CD1c-positive myeloid dendritic cell (primary cell): Measurements from ENCODE around the gene ISCU.
"Not testable (repeated sequence)": the region's sequence is repeated elsewhere in the genome, so short reads cannot be mapped to it uniquely, and the experiment has no call there.

ENCODE experiments used
- DNase-seq: peaks from one replicate; pipeline ENCODE4 v3.0.0-alpha.2; 2016; ENCODE audit errors: extremely low spot score

ISCU gene

GRCh38 chr12:108570743-108571608 lies 8.6 kb downstream of the ISCU start:
- no peak for DNase-seq

GRCh38 chr12:108571609-108572165 lies 9.3 kb downstream of the ISCU start:
- DNase-seq = no peak

GRCh38 chr12:108572166-108572790 lies 9.9 kb downstream of the ISCU start:
- no peak for DNase-seq

- no peak for DNase-seq
Observed at GRCh38 chr12:108573317-108573716, 10.9 kb downstream of the ISCU start.

- DNase-seq = not testable (repeated sequence)
Observed at GRCh38 chr12:108574276-108574675, 11.9 kb downstream of the ISCU start.

DNA sequence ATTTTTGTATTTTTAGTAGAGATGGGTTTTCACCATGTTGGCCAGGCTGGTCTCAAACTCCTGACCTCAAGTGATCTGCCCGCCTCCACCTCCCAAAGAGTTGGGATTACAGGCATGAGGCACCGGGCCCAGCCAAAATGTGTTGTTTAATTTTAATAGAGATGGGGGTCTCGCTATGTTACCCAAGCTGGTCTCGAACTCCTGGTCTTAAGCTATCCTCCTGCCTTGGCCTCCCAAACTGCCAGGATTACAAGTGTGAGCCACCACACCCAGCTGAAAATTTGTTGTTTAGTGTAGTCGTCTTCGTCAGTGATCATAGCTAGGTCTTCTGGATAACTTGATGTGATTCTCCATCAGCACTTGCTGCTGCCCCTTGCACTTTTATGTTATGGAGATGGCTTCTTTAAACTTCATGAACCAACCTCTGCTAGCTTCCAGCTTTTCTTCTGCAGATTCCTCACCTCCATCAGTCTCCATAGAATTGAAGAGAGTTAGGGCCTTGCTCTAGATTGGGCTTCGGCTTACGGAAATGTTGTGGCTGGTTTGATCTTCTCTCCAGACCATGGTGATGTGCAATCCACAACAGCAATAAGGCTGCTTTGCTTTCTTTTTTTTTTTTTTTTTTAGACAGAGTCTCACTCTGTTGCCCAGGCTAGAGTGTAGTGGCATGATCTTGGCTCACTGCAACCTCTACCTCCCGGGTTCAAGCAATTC lies 13.0 kb downstream of the ISCU start:
- no peak for DNase-seq

DNA sequence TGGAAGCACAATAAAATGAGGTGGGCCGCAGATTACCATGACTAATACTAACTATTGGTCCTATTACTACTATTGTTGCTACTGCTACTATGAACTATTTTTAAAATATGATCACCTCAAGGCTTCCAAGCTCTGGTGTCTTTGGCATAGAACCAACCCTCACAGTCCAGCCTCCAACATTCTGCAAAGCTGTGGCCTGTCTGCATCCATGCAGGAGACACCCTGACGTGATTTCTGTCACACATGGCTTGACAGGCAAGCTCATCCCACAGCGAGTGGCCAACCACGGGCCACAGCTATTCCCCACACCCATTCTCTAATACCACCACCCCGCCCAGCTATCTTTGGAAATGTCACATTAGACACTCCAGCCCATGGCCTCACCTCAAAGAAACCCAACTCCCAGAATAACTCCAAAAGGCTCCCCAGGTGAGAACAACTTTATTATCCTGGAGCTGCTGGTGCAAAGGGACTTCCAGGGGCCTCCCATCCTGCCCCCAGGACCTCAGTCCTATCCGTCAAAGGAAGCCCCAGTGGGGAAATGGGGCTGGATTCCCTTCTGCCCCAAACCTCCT lies 14.4 kb downstream of the ISCU start:
- no peak for DNase-seq

DNA sequence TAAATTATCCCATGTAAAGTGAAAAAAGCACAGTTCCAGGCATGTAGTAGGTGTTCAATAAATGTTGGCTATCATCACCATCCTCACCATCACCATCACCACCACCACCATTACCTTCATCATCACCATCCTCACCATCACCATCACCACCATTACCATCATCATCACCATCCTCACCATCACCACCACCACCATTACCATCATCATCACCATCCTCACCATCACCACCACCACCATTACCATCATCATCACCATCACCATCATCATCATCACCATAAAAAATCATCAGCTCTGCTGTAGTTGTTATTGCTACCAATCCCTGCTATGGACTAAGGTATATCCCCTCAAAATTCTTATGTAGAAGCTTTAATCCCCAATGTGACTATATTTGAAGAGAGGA lies 15.1 kb downstream of the ISCU start:
- no peak for DNase-seq

DNA sequence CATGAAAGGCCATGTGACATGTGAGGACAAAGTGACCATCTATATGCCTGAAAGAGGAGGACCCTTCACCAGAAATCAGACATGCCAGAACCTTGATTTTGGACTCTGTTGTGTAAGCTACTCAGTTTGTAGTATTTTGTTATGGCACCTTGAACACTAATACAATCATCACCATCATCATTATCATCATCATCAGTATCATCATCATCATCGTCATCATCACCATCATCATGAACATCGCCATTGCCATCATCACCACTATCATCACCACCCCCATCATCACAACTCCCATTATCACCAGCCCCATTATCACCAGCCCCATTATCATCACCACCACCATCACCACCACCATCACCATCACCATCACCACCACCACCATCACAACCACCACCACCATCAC lies 15.9 kb downstream of the ISCU start:
- no peak for DNase-seq

GRCh38 chr12:108578813-108579212 lies 16.4 kb downstream of the ISCU start:
- no peak for DNase-seq

DNA sequence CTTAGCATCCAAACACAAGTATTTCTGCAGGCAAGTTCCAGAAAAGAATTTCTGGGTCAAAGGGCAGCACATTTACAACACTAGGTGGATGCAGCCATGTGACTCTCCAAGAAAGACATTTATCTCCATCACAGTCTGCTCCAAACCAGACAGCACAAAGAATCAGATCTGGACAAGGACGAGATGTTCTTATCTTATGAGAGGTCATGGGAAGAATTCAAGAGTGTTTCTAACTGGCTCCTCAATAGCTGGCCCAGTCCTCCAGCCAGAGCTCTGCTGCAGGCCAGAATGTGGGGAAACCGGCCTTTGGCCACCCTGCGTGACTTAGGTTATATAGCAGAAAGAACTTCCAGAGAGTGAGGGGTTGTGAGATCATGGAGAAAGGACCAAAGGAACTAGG lies 18.1 kb downstream of the ISCU start:
- no peak for DNase-seq

DNA sequence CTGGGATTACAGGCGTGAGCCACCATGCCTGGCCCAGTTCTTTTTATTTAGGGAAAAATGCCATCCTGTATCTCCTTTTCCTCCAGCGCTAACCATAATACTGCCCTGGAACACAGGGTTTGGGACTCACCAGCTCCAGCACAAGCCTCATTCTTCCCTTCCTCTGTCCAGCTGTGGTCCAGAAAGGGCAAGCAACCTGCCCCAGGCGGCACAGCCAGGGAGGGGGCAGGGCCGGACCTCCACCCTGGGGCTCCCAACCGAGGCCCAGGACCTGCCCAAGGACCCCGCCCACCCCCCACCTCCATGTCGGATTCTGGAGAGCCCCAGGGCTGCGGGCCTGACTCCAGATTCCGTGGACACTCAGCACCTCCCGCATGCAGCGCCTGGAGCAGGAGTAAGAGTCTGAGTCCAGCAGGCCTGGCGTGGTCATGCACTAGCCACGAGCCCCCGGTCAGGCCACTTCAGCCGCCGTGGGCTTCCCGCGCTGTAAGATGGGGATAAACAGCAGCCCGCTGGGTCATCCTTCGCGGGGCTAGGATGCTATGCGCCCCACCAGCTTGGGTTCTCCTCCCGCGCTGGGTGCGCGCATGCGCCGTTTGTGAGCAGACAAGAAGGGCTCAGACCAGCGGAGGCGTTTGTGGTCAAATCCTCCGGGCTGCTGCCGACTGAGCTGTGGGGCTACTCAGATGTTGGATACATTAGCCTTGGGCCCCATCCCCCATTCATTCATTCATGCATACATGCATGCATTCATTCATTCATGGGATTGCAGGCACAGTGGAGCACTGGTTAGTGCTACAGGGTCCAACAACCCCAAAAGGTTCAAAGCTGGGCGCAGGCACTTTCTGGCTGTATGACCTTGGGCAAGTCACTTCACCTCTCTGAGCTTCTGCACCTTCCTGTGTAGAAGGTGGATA lies 19.2 kb downstream of the ISCU start:
- no peak for DNase-seq

GRCh38 chr12:108582509-108582908 lies 20.1 kb downstream of the ISCU start:
- DNase-seq = no peak

DNA sequence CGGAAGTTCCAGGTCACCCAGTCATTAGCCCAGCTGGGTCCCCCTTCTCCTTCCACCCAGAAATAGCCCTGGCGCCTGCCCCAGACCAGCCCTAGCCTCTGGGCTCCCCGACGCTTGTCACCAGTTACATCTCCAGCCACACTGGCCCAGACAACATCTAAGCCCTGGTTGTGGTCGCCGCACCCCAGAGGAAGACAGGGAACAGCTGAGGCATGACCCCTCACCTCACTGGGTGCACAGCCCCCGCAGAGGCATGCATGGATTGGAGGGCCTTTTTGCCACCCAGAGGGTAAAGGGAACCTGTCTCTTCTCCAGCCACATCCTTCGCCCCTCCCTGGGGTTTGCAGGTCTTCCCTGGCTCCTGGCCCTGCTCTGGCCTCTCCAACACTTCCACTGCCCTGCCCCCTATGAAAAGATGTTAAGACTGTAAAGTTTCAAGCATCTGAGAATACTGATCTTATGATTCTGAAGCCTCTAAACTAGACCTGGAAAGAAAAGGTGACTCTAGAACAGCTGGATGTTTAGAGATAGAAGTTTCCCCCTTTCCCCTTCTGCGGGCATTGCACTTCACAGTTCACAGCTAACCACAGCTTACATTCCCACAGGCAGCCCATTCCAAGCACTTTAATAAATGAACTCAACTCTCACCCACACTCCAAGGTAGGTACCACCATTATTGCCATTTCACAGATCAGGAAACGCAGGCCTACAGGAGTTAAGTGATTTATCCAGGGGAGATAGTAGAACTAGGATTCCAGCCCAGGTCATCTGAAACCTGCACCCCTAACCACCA lies 20.8 kb downstream of the ISCU start:
- no peak for DNase-seq

- DNase-seq = no peak
Observed at GRCh38 chr12:108583991-108584390, 21.6 kb downstream of the ISCU start.

DNA sequence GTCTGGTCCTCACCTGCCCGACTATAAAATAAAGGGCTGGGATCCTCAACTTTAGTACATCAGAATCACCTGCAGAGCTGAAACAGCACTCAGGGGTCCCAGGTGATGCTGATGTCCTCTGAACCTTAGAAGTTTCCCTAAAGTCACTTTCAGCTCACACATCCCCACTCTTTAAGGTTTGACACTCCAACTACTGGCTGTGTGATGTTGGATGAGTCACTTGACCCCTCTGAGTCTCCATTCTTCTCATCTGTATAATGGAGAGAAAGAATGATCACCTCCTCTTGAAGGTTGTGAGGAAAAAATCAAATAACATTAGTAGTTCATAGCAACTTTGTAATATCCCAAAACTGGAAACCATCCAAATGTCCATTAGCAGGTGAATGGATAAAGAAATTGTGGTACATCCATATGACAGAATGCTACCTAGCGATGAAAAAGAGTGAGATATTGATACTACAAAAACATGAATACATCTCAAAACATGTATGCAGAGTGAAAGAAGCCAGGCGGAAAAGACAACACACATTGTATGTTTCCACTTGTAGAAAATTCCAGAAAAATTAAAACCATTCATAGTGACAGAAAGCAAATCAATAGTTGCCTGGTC lies 22.2 kb downstream of the ISCU start:
- no peak for DNase-seq

DNA sequence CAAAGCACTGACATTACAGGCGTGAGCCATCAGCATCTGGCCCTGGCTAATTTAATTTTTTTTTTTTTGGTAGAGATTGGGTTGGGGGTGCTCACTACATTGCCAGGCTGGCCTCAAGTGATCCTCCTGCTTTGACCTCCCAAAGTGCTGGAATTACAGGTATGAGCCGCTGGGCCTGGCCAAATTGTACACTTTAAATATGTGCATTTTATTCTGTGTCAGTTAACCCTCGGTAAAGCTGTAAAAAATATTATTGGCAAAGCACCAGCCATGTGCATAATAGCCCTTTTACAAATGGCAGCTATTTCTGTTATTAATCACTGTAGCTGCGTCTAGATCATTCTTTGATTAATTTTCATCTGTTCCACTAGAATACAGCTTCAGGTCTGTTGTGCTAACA lies 23.5 kb downstream of the ISCU start:
- no peak for DNase-seq

- DNase-seq = no peak
Observed at GRCh38 chr12:108586306-108586705, 23.9 kb downstream of the ISCU start.

GRCh38 chr12:108587826-108588225 lies 25.4 kb downstream of the ISCU start:
- no peak for DNase-seq
